Rectal smooth muscle tissue (tissue), 1 donor: Measurements from ENCODE around the gene PCDHGA4.
"Not testable (repeated sequence)": the region's sequence is repeated elsewhere in the genome, so short reads cannot be mapped to it uniquely, and the experiment has no call there.

Experiments
- H3K27ac ChIP-seq: one replicate; pipeline ENCODE4 v1.7.0; 2013; ENCODE audit warnings: low read depth, low read length, inconsistent platforms
- H3K27me3 ChIP-seq: one replicate; pipeline ENCODE4 v1.7.0; 2013; ENCODE audit warnings: low read length; ENCODE audit not compliant: control insufficient read depth, insufficient read depth
- H3K36me3 ChIP-seq: one replicate; pipeline ENCODE4 v1.7.0; 2013; ENCODE audit warnings: low read length; ENCODE audit not compliant: control insufficient read depth, insufficient read depth
- H3K4me1 ChIP-seq: one replicate; pipeline ENCODE4 v1.7.0; 2013; ENCODE audit warnings: low read length; ENCODE audit not compliant: control insufficient read depth, insufficient read depth
- H3K4me3 ChIP-seq: one replicate; pipeline ENCODE4 v1.7.0; 2013; ENCODE audit warnings: low read length
- H3K9ac ChIP-seq: one replicate; pipeline ENCODE4 v1.7.0; 2013; ENCODE audit warnings: low read length

Gene PCDHGA4

GRCh38 chr5:141375444-141376155, 20.8 kb downstream of the PCDHGA4 start:
- H3K4me1 ChIP-seq, H3K27me3 ChIP-seq, H3K36me3 ChIP-seq, H3K9ac ChIP-seq, H3K4me3 ChIP-seq, H3K27ac ChIP-seq: not testable (repeated sequence)

- Histone ChIP-seq H3K27ac (no peak within 1 kb of the TSS), H3K4me1 (no peaks in the 10 kb centered on the region), H3K36me3 (no peaks in the 10 kb centered on the region), H3K27me3 (no peaks in the 10 kb centered on the region), H3K4me3 (peak within 1 kb of the TSS; percentile 23), H3K9ac (no peak within 1 kb of the TSS)
Observed at GRCh38 chr5:141382469-141383294, 27.9 kb downstream of the PCDHGA4 start, which contains the start of gene PCDHGA7. TSS of gene PCDHGA7 (plus strand) at chr5:141382742. CDS start at chr5:141382900, 158 bp downstream.

GRCh38 chr5:141383345-141383744, 28.5 kb downstream of the PCDHGA4 start:
- H3K36me3 ChIP-seq, result no peaks in the 10 kb centered on the region
- no peak overlapping the region for H3K9ac ChIP-seq
- H3K27me3 ChIP-seq, result no peaks in the 10 kb centered on the region
- no peak overlapping the region for H3K27ac ChIP-seq
- peak overlapping the region; percentile 23 for H3K4me3 ChIP-seq
- H3K4me1 ChIP-seq, result no peaks in the 10 kb centered on the region

DNA sequence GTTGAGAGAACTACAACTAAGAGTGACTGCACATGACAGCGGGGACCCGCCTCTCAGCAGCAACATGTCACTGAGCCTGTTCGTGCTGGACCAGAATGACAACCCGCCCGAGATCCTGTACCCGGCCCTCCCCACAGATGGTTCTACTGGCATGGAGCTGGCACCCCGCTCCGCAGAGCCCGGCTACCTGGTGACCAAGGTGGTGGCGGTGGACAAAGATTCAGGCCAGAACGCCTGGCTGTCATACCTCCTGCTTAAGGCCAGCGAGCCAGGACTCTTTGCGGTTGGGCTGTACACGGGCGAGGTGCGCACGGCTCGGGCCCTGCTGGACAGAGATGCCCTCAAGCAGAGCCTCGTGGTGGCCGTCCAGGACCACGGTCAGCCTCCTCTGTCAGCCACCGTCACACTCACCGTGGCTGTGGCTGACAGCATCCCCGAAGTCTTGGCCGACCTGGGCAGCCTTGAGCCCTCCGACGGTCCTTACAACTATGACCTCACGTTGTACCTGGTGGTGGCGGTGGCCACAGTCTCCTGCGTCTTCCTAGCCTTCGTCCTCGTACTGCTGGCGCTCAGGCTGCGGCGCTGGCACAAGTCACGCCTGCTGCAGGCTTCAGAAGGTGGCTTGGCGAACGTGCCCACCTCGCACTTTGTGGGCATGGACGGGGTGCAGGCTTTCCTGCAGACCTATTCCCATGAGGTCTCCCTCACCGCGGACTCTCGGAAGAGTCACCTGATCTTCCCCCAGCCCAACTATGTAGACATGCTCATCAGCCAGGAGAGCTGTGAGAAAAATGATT, 29.8 kb downstream of the PCDHGA4 start:
- Histone ChIP-seq H3K9ac (no peak overlapping the region), H3K36me3 (no peaks in the 10 kb centered on the region), H3K27ac (no peak overlapping the region), H3K27me3 (no peaks in the 10 kb centered on the region), H3K4me1 (no peaks in the 10 kb centered on the region), H3K4me3 (peak overlapping the region; percentile 15)

GRCh38 chr5:141387557-141388311, 32.9 kb downstream of the PCDHGA4 start, which contains the start of gene PCDHGB4:
TSS of gene PCDHGB4 (plus strand) at chr5:141387698. CDS start at chr5:141387885, 187 bp downstream.
- not testable (repeated sequence) for H3K4me3 ChIP-seq, H3K4me1 ChIP-seq, H3K36me3 ChIP-seq, H3K9ac ChIP-seq, H3K27ac ChIP-seq, H3K27me3 ChIP-seq

- no peaks in the 10 kb centered on the region for H3K36me3 ChIP-seq
- no peak overlapping the region for H3K9ac ChIP-seq
- no peak overlapping the region for H3K27ac ChIP-seq
- H3K4me1 ChIP-seq, result no peaks in the 10 kb centered on the region
- H3K27me3 ChIP-seq, result no peaks in the 10 kb centered on the region
- no peak overlapping the region for H3K4me3 ChIP-seq
Observed at GRCh38 chr5:141388661-141389060, 33.8 kb downstream of the PCDHGA4 start.

GRCh38 chr5:141389153-141390042, 34.6 kb downstream of the PCDHGA4 start:
- H3K9ac ChIP-seq, result no peak overlapping the region
- H3K27ac ChIP-seq, result no peak overlapping the region
- H3K36me3 ChIP-seq, result no peaks in the 10 kb centered on the region
- H3K4me3 ChIP-seq, result peak overlapping the region; percentile 29
- no peaks in the 10 kb centered on the region for H3K27me3 ChIP-seq
- no peaks in the 10 kb centered on the region for H3K4me1 ChIP-seq

DNA sequence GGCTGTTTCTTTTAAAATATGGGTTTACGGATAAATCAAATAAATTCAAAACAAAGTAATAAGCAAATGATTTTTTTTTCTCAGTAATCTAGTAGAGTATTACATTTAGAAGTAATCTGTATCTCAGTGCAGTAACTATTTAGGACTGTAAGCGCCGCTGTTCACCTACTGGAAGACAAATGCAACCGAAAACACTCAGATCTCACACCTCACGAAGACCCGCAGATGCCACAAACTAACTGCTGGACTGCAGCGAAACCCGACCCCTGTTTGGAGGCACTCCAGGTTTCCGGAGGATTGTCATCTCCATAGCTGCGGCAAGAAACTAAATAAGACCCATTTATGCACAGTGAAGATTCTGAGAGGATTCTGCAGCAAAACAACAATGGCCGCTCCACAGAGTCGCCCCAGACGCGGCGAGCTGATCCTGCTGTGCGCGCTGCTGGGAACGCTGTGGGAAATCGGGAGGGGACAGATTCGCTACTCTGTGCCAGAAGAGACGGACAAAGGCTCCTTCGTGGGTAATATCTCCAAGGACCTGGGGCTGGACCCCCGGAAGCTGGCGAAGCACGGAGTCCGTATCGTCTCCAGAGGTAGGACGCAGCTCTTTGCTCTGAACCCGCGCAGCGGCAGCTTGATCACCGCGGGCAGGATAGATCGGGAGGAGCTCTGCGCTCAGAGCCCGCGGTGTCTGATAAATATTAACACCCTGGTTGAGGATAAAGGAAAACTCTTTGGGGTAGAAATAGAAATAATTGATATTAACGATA, 37.8 kb downstream of the PCDHGA4 start, which contains the start of gene PCDHGA8:
PCDHGA8 (plus strand) TSS at position 205 of the 770 bp plus-strand sequence; CDS start at position 386, 181 bp downstream.
- Histone ChIP-seq H3K27me3 (no peaks in the 10 kb centered on the region), H3K27ac (no peak within 1 kb of the TSS), H3K4me3 (peak within 1 kb of the TSS; percentile 29), H3K36me3 (no peaks in the 10 kb centered on the region), H3K9ac (no peak within 1 kb of the TSS), H3K4me1 (no peaks in the 10 kb centered on the region)

DNA sequence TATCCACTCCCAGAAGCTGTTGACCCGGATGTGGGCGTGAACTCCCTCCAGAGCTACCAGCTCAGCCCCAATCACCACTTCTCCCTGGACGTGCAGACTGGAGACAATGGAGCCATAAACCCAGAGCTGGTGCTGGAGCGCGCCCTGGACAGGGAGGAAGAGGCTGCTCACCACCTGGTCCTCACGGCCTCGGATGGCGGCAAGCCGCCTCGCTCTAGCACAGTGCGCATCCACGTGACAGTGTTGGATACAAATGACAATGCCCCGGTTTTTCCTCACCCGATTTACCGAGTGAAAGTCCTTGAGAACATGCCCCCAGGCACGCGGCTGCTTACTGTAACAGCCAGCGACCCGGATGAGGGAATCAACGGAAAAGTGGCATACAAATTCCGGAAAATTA, 38.4 kb downstream of the PCDHGA4 start:
- no peaks in the 10 kb centered on the region for H3K27me3 ChIP-seq
- H3K9ac ChIP-seq, result no peak overlapping the region
- no peak overlapping the region for H3K27ac ChIP-seq
- no peaks in the 10 kb centered on the region for H3K36me3 ChIP-seq
- no peak overlapping the region for H3K4me3 ChIP-seq
- H3K4me1 ChIP-seq, result no peaks in the 10 kb centered on the region

DNA sequence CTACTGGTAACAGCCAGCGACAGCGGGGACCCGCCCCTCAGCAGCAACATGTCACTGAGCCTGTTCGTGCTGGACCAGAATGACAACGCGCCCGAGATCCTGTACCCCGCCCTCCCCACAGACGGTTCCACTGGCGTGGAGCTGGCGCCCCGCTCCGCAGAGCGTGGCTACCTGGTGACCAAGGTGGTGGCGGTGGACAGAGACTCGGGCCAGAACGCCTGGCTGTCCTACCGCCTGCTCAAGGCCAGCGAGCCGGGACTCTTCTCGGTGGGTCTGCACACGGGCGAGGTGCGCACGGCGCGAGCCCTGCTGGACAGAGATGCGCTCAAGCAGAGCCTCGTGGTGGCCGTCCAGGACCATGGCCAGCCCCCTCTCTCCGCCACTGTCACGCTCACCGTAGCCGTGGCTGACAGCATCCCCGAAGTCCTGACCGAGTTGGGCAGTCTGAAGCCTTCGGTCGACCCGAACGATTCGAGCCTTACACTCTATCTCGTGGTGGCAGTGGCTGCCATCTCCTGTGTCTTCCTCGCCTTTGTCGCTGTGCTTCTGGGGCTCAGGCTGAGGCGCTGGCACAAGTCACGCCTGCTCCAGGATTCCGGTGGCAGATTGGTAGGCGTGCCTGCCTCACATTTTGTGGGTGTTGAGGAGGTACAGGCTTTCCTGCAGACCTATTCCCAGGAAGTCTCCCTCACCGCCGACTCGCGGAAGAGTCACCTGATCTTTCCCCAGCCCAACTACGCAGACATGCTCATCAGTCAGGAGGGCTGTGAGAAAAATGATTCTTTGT, 39.8 kb downstream of the PCDHGA4 start:
- not testable (repeated sequence) for H3K4me3 ChIP-seq, H3K4me1 ChIP-seq, H3K9ac ChIP-seq, H3K27ac ChIP-seq, H3K27me3 ChIP-seq, H3K36me3 ChIP-seq
